Uterus (tissue), 4 donors: ENCODE data around the gene WWOX. TPM values are rescaled to one million over a fixed set of nuclear protein-coding genes. Genes with fewer than 3 reads are reported as not detected.

Source experiments
- DNase-seq, 2 donors: peaks; one replicate each; pipeline ENCODE4 v3.0.0-alpha.2; 2019 to 2020
- H3K27ac ChIP-seq, 2 donors: fragments of 200-600 bp; sonication (generic); 1 replicate in 1 of 2; 2 replicates in 1 of 2; pipeline ENCODE4 v1.5.1; 2016 to 2018
- H3K27me3 ChIP-seq, 2 donors: fragments of 200-600 bp; sonication (generic); one replicate each; pipeline ENCODE4 v1.5.1; 2018 to 2019; ENCODE audit warnings: control low read depth in 1 of 2
- H3K36me3 ChIP-seq, 2 donors: fragments of 200-600 bp; sonication (generic); one replicate each; pipeline ENCODE4 v1.5.1; 2019; ENCODE audit warnings: control low read depth in 1 of 2
- H3K4me1 ChIP-seq, 2 donors: fragments of 200-600 bp; sonication (generic); one replicate each; pipeline ENCODE4 v1.5.1; 2018 to 2019; ENCODE audit warnings: control low read depth in 1 of 2
- H3K4me3 ChIP-seq, 2 donors: fragments of 200-600 bp; sonication (generic); 1 replicate in 1 of 2; 2 replicates in 1 of 2; pipeline ENCODE4 v1.5.1; 2018 to 2019; ENCODE audit warnings: mild to moderate bottlenecking in 1 of 2
- H3K9me3 ChIP-seq, 2 donors: fragments of 200-600 bp; sonication (generic); one replicate each; pipeline ENCODE4 v1.5.1; 2019; ENCODE audit warnings: control low read depth in 1 of 2
- POLR2A ChIP-seq, 2 donors: fragments of 450-650 bp; IDR thresholded peaks; one replicate each; pipeline ENCODE4 v1.6.1; 2016; ENCODE audit warnings: antibody characterized with exemption in 2 of 2, mild to moderate bottlenecking in 1 of 2, moderate library complexity in 1 of 2
- intact Hi-C: fragments of 100-400 bp; cut with DNase I; formaldehyde crosslinking; loops from one replicate; pipeline ENCODE4 v1.15.1; 2023; ENCODE audit warnings: low total_unique reads
- total RNA-seq, 4 donors: library from RNA; depleted of rRNA in 3 of 4; stranded (reverse); fragments of >200 nt in 3 of 4; gene quantifications; one replicate each; pipeline versions ENCODE4 v1.1.0 to v1.2.4, GENCODE V29; 2014 to 2023
- TF ChIP-seq, protein P1 (sequence below), 4 experiments: fragments of 200-600 bp in 2 of 4; fragments of 450-650 bp in 2 of 4; sonication (generic) in 2 of 4; IDR thresholded peaks; one replicate each; pipeline ENCODE4 v1.5.1; 2016 to 2019; ENCODE audit warnings: antibody characterized with exemption in 4 of 4, mild to moderate bottlenecking in 2 of 4, moderate library complexity in 1 of 4
- donor health status: DM: yes; HTN: yes; CAD: no.

WWOX gene
- total RNA-seq, 4 donors from 2014 or later: 34.1 to 99.9 (median 55.8) TPM

DNA sequence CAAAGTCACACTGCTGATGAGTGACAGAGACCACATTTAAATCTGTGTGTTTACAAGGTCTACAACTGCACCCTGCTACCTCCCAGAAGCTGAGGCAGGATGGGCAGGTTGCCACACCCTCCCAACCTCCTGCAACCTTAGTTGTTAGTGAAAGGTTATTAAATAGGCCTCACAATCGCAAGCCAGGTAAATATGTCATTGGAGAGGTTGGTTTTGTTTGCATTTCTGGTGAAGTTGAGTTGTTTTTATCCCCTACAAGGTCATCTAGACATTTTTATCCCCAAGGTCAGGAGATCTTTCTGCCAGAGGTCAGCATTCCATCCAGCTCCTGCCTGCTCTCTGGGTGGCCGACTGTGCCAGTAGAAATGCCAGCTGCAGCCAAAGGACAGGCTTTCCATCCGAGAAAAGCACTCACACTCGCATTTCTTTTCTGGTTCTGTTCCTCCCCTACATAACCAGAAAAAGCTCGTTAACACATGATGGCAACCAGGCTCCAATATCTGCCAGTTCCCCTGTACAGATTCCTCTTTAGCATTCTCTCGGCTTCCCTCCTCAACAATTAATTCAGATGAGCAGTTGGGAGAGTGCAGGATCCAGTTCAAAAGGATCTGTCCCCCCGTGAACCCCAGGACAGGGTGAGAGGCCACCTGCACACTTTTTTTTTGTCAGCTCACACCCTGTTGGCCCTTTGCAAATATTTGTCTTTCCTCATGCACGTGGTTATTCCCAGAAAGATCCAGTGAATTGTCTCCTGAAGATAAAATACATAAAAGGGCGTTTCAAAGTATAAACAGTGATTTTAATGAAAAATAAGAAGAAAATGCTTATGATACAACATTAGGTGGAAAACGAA, 938.3 kb downstream of the WWOX start:
- H3K4me3 ChIP-seq: no peak overlapping the region
- no peak for DNase-seq
- H3K9me3 ChIP-seq: no peaks in the 10 kb centered on the region
- intact Hi-C loops: no loop called here
- no peaks in the 10 kb centered on the region for H3K27me3 ChIP-seq
- peak overlapping the region in 1 of 2 donors; percentile 37 for H3K27ac ChIP-seq
- H3K36me3 ChIP-seq: no peaks in the 10 kb centered on the region
- TF ChIP-seq, protein P1, sequence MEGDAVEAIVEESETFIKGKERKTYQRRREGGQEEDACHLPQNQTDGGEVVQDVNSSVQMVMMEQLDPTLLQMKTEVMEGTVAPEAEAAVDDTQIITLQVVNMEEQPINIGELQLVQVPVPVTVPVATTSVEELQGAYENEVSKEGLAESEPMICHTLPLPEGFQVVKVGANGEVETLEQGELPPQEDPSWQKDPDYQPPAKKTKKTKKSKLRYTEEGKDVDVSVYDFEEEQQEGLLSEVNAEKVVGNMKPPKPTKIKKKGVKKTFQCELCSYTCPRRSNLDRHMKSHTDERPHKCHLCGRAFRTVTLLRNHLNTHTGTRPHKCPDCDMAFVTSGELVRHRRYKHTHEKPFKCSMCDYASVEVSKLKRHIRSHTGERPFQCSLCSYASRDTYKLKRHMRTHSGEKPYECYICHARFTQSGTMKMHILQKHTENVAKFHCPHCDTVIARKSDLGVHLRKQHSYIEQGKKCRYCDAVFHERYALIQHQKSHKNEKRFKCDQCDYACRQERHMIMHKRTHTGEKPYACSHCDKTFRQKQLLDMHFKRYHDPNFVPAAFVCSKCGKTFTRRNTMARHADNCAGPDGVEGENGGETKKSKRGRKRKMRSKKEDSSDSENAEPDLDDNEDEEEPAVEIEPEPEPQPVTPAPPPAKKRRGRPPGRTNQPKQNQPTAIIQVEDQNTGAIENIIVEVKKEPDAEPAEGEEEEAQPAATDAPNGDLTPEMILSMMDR (IDR thresholded peaks at IDR 0.05): no peak
- TF ChIP-seq POLR2A (IDR thresholded peaks at IDR 0.05): no peak
- H3K4me1 ChIP-seq: no peaks in the 10 kb centered on the region

DNA sequence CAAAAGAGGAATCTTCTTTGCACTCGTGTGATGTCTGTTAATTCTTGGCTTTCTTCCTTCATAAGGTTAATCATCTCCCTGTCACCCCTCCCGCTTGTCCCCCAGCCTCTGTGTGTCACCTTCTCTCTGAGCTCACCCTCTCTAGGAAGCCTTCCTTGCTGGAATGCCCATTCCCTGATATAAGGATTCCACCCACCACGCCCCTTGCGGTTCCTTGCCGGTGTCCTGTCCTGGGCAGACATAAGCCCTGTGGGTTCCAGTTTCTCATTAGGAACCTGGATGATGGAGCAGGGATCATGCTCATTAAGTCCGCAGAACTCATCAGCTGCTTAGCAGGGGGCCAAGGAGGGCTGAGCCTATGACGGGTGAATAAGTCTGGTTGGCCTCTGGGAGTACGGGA, 941.8 kb downstream of the WWOX start:
- DNase-seq: no peak
- TF ChIP-seq POLR2A (IDR thresholded peaks at IDR 0.05): no peak
- TF ChIP-seq, protein P1 (IDR thresholded peaks at IDR 0.05): no peak
- Histone ChIP-seq H3K4me1 (no peaks in the 10 kb centered on the region), H3K27me3 (no peaks in the 10 kb centered on the region), H3K4me3 (no peak overlapping the region), H3K36me3 (no peaks in the 10 kb centered on the region), H3K27ac (no peak overlapping the region), H3K9me3 (no peaks in the 10 kb centered on the region)
- intact Hi-C loops: no loop called here

DNA sequence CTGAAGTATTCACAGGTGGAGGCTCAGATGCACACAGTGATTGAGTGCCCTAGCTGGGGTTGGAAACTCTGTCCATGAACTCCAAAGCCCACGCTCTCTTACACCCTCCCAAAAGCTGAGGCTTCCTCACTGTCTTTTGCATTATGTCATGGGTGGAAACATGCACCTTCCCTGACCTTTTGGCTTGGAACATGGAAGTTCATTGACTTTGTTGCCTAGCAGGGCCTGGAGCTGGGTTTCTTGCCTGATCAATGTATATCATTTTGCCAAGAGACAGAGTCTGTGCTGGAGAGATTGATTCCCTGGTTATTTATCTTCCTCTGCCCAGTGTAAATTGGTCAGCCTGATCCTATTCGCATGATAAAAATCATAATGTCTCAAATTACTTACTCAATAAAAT, 942.7 kb downstream of the WWOX start:
- H3K9me3 ChIP-seq: no peaks in the 10 kb centered on the region
- TF ChIP-seq, protein P1 (IDR thresholded peaks at IDR 0.05): no peak
- no peak for TF ChIP-seq POLR2A (IDR thresholded peaks at IDR 0.05)
- intact Hi-C loops: no loop called here

DNA sequence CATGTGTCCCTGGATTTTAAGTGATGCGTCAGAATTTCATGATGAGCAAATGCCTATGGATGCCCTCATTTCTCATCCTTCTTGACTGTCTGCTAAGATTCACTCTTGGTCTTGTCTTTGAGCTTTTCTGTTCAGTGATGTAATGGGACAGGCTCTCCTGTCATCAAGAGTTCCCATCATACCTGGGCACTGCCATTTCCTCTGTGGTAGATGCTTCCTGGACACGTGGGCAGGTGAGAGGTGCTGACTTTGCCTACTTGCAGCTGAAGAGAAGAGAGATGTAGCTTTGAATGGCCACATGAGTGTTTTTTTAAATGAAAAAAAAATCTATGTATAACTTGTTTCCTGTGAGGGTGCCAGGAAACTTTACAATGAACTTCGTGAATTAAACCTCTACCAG, 943.4 kb downstream of the WWOX start:
- Histone ChIP-seq H3K27me3 (no peaks in the 10 kb centered on the region), H3K4me1 (no peaks in the 10 kb centered on the region), H3K9me3 (no peaks in the 10 kb centered on the region), H3K36me3 (no peaks in the 10 kb centered on the region), H3K4me3 (no peak overlapping the region), H3K27ac (no peak overlapping the region)
- intact Hi-C loops: no loop called here
- DNase-seq: no peak
- TF ChIP-seq, protein P1 (IDR thresholded peaks at IDR 0.05): no peak
- TF ChIP-seq POLR2A (IDR thresholded peaks at IDR 0.05): no peak

More for the DNA sequence above, 942.7 kb downstream of the WWOX start:
- Histone ChIP-seq H3K4me1 (no peaks in the 10 kb centered on the region), H3K4me3 (no peak overlapping the region), H3K36me3 (no peaks in the 10 kb centered on the region), H3K27me3 (no peaks in the 10 kb centered on the region), H3K27ac (no peak overlapping the region)
- DNase-seq: no peak

- no peak overlapping the region for H3K27ac ChIP-seq
- no peaks in the 10 kb centered on the region for H3K36me3 ChIP-seq
- no peaks in the 10 kb centered on the region for H3K27me3 ChIP-seq
- H3K4me3 ChIP-seq: no peak overlapping the region
- no peaks in the 10 kb centered on the region for H3K4me1 ChIP-seq
- intact Hi-C loops: no loop called here
- H3K9me3 ChIP-seq: no peaks in the 10 kb centered on the region
- TF ChIP-seq, protein P1 (IDR thresholded peaks at IDR 0.05): no peak
- no peak for TF ChIP-seq POLR2A (IDR thresholded peaks at IDR 0.05)
- no peak for DNase-seq
These were observed 945.7 kb downstream of the WWOX start for GRCh38 chr16:79045191-79045590.
